NB4 (cell line): ENCODE measurements around the gene SEBOX.

Source experiments
- DNase-seq: peaks from one replicate; pipeline ENCODE4 v3.0.0; 2010; ENCODE audit warnings: low read depth
- H3K4me3 ChIP-seq: one replicate; pipeline ENCODE4 v1.5.1; 2011; ENCODE audit warnings: mild to moderate bottlenecking, low read depth, low read length, moderate library complexity
- CTCF ChIP-seq: IDR thresholded peaks from one replicate; pipeline ENCODE4 v1.5.1; 2012; ENCODE audit warnings: low read depth, low read length
- MAX ChIP-seq: IDR thresholded peaks from 2 replicates; pipeline ENCODE4 v1.6.1; 2011; ENCODE audit warnings: low read depth, low read length
- MYC ChIP-seq: IDR thresholded peaks from 2 replicates; pipeline ENCODE4 v1.6.1; 2011; ENCODE audit warnings: low read depth, low read length
- POLR2A ChIP-seq: IDR thresholded peaks from 2 replicates; pipeline ENCODE4 v1.6.1; 2011; ENCODE audit warnings: mild to moderate bottlenecking; ENCODE audit not compliant: insufficient read length; ENCODE audit errors: extremely low read depth

The SEBOX gene

GRCh38 chr17:28372945-28373274 is 7.9 kb upstream of the SEBOX start:
- no peak for DNase-seq
- TF ChIP-seq CTCF, result no peak
- TF ChIP-seq MAX, result no peak
- no peak for TF ChIP-seq MYC
- no peak for TF ChIP-seq POLR2A
- H3K4me3 ChIP-seq, result no peak overlapping the region

GRCh38 chr17:28372203-28372944 is 7.4 kb upstream of the SEBOX start:
- DNase-seq, result no peak
- H3K4me3 ChIP-seq, result no peak overlapping the region

GRCh38 chr17:28371245-28372202 is 6.5 kb upstream of the SEBOX start, which contains the start of gene SARM1:
Gene SARM1, plus strand, starts transcription at chr17:28371694. Its CDS starts 339 bp downstream, at chr17:28372033.
- TF ChIP-seq MYC, result peak; percentile 39; the same call in 1 of the 2 replicates
- TF ChIP-seq CTCF, result no peak
- TF ChIP-seq POLR2A, result no peak
- TF ChIP-seq MAX, result peak; percentile 62
- no peak within 1 kb of the TSS for H3K4me3 ChIP-seq
- peak; percentile 82 for DNase-seq

More at GRCh38 chr17:28372203-28372944, 7.4 kb upstream of the SEBOX start:
- TF ChIP-seq MYC (no peak), CTCF (no peak), POLR2A (no peak), MAX (no peak)

- no peak overlapping the region for H3K4me3 ChIP-seq
- TF ChIP-seq MYC (no peak), POLR2A (no peak), MAX (no peak), CTCF (no peak)
- DNase-seq, result no peak
These were observed 5.7 kb upstream of the SEBOX start for GRCh38 chr17:28370744-28371103.

- no peak within 1 kb of the TSS for H3K4me3 ChIP-seq
- peak; percentile 45 for DNase-seq
These were observed 5.2 kb upstream of the SEBOX start, which contains the start of gene VTN for GRCh38 chr17:28370035-28370743. Gene VTN, minus strand, starts transcription at chr17:28370307. Its CDS starts 104 bp downstream, at chr17:28370203.

More at GRCh38 chr17:28370035-28370743, 5.2 kb upstream of the SEBOX start, which contains the start of gene VTN:
- TF ChIP-seq MAX (no peak), CTCF (peak; percentile 5)
